DMS53 (cell line): ENCODE measurements around the gene SPATA2L.
A peak's percentile ranks its signal among the peaks of the same experiment; 100 is the strongest.
"Not testable (repeated sequence)": the region's sequence is repeated elsewhere in the genome, so short reads cannot be mapped to it uniquely, and the experiment has no call there.

Source experiments
- DNase-seq: peaks from one replicate; lab custom pipeline; 2025; lab: John Stamatoyannopoulos, UW

SPATA2L gene

GRCh38 chr16:89706518-89707260 lies 5.2 kb upstream of the SPATA2L start:
- DNase-seq, result no peak

- DNase-seq, result peak; percentile 41
Measured at GRCh38 chr16:89705006-89705405, 3.5 kb upstream of the SPATA2L start.

- DNase-seq, result no peak
Measured at GRCh38 chr16:89704281-89704680, 2.8 kb upstream of the SPATA2L start.

GRCh38 chr16:89700649-89701424 lies 668 bp downstream of the SPATA2L start:
- peak; percentile 88 for DNase-seq

- peak; percentile 99 for DNase-seq
Measured at GRCh38 chr16:89700100-89700648, 1.3 kb downstream of the SPATA2L start.

- not testable (repeated sequence) for DNase-seq
Measured at GRCh38 chr16:89699629-89700099, 1.8 kb downstream of the SPATA2L start.

- not testable (repeated sequence) for DNase-seq
Measured at GRCh38 chr16:89698717-89699116, 2.8 kb downstream of the SPATA2L start.

- DNase-seq, result no peak
Measured at GRCh38 chr16:89697616-89698331, 3.7 kb downstream of the SPATA2L start.

- DNase-seq, result no peak
Measured at GRCh38 chr16:89697161-89697615, 4.3 kb downstream of the SPATA2L start.

- DNase-seq, result no peak
Measured at GRCh38 chr16:89696670-89697128, 4.8 kb downstream of the SPATA2L start.

GRCh38 chr16:89695875-89696669 lies 5.4 kb downstream of the SPATA2L start:
- DNase-seq, result no peak

GRCh38 chr16:89695086-89695874 lies 6.2 kb downstream of the SPATA2L start:
- DNase-seq, result no peak

GRCh38 chr16:89694784-89695085 lies 6.8 kb downstream of the SPATA2L start:
- DNase-seq, result not testable (repeated sequence)

- no peak for DNase-seq
Measured at GRCh38 chr16:89693931-89694783, 7.3 kb downstream of the SPATA2L start.

- DNase-seq, result no peak
Measured at GRCh38 chr16:89693289-89693731, 8.2 kb downstream of the SPATA2L start.

- DNase-seq, result no peak
Measured at GRCh38 chr16:89691986-89692569, 9.4 kb downstream of the SPATA2L start.

GRCh38 chr16:89691231-89691985 lies 10.1 kb downstream of the SPATA2L start:
- no peak for DNase-seq

- DNase-seq, result no peak
Measured at GRCh38 chr16:89690392-89690901, 11.1 kb downstream of the SPATA2L start.
